Upper lobe of right lung (tissue), 1 donor: ENCODE data around the gene PLEKHH1. TPM values are rescaled to one million over a fixed set of nuclear protein-coding genes. Genes with fewer than 3 reads are reported as not detected.

Source experiments
- ATAC-seq: fragments of 200-7000 bp; cut with Tn5 transposase; one replicate; pipeline ENCODE4 v1.9.1; 2020; ENCODE audit warnings: mild to moderate bottlenecking, moderate library complexity
- DNase-seq: peaks from one replicate; pipeline ENCODE4 v3.0.0-alpha.2; 2020
- H3K27ac ChIP-seq: fragments of 200-600 bp; one replicate; pipeline ENCODE4 v1.8.0; 2022
- H3K27me3 ChIP-seq: fragments of 200-600 bp; one replicate; pipeline ENCODE4 v1.8.0; 2022; ENCODE audit warnings: mild to moderate bottlenecking
- H3K36me3 ChIP-seq: fragments of 200-600 bp; one replicate; pipeline ENCODE4 v1.8.0; 2022
- H3K4me1 ChIP-seq: fragments of 200-600 bp; one replicate; pipeline ENCODE4 v1.8.0; 2022
- H3K4me3 ChIP-seq: fragments of 200-600 bp; one replicate; pipeline ENCODE4 v1.8.0; 2022; ENCODE audit warnings: mild to moderate bottlenecking
- H3K9me3 ChIP-seq: fragments of 200-600 bp; one replicate; pipeline ENCODE4 v1.8.0; 2022
- intact Hi-C: fragments of 100-400 bp; cut with DNase I; formaldehyde crosslinking; loops from one replicate; pipeline ENCODE4 v1.11.0; 2022
- total RNA-seq: library from RNA; stranded (reverse); fragmentation: NEBNext Ultra II Directional; extraction: Animal tissue kit (Norgen Biotek cat#: 25700); gene quantifications from one replicate; pipeline ENCODE4 v1.2.1, GENCODE V29; 2021
- TF ChIP-seq, protein P1 (sequence below): fragments of 200-600 bp; IDR thresholded peaks from one replicate; pipeline ENCODE4 v1.8.0; 2022; ENCODE audit warnings: antibody characterized with exemption
- donor health status: DM: no; HTN: yes; CAD: no; lungs with severe emphysema.

The PLEKHH1 gene
- total RNA-seq, 1 donor from 2014 or later: 2.3 TPM

DNA sequence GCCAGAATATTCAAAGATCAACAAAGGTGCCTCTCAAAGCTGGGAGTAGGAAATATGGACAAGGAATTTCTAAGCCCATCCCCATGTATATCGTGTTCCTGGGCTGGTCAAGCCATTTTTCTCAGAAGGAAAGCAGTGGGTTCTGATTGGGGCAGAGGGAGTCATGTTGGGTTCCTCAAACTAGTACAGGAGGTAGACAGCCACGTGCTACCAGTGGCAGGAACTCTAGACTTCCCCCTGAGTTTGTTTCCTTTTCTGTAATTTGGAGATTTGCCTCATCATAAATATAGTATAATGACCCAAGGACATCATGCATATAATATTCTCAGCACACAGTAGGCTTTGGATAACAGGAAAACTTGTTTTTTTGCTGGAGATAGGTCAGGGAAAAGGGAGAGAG, 16.4 kb upstream of the PLEKHH1 start:
- TF ChIP-seq, protein P1, sequence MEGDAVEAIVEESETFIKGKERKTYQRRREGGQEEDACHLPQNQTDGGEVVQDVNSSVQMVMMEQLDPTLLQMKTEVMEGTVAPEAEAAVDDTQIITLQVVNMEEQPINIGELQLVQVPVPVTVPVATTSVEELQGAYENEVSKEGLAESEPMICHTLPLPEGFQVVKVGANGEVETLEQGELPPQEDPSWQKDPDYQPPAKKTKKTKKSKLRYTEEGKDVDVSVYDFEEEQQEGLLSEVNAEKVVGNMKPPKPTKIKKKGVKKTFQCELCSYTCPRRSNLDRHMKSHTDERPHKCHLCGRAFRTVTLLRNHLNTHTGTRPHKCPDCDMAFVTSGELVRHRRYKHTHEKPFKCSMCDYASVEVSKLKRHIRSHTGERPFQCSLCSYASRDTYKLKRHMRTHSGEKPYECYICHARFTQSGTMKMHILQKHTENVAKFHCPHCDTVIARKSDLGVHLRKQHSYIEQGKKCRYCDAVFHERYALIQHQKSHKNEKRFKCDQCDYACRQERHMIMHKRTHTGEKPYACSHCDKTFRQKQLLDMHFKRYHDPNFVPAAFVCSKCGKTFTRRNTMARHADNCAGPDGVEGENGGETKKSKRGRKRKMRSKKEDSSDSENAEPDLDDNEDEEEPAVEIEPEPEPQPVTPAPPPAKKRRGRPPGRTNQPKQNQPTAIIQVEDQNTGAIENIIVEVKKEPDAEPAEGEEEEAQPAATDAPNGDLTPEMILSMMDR: no peak
- Histone ChIP-seq H3K36me3 (no peaks in the 10 kb centered on the region), H3K4me3 (no peak overlapping the region), H3K27me3 (no peaks in the 10 kb centered on the region), H3K27ac (no peak overlapping the region), H3K4me1 (peaks cover 11% of the 10 kb centered on the region), H3K9me3 (no peaks in the 10 kb centered on the region)
- ATAC-seq: peak; percentile 42
- intact Hi-C loops: no loop called here
- DNase-seq: no peak

- Histone ChIP-seq H3K36me3 (no peaks in the 10 kb centered on the region), H3K27ac (no peak overlapping the region), H3K4me1 (peaks cover 11% of the 10 kb centered on the region), H3K4me3 (no peak overlapping the region), H3K27me3 (no peaks in the 10 kb centered on the region), H3K9me3 (no peaks in the 10 kb centered on the region)
- TF ChIP-seq, protein P1: no peak
- no peak for ATAC-seq
- no peak for DNase-seq
- intact Hi-C loops: no loop called here
Observed at GRCh38 chr14:67517083-67517482, 16.0 kb upstream of the PLEKHH1 start.

GRCh38 chr14:67519406-67519805, 13.7 kb upstream of the PLEKHH1 start:
- H3K4me1 ChIP-seq: peaks cover 10% of the 10 kb centered on the region
- ATAC-seq (no peak), DNase-seq (no peak)
- H3K27me3 ChIP-seq: peaks cover 9% of the 10 kb centered on the region
- H3K27ac ChIP-seq: no peak overlapping the region
- no peaks in the 10 kb centered on the region for H3K9me3 ChIP-seq
- H3K36me3 ChIP-seq: no peaks in the 10 kb centered on the region
- no peak overlapping the region for H3K4me3 ChIP-seq
- TF ChIP-seq, protein P1: no peak
- intact Hi-C loops: no loop called here

DNA sequence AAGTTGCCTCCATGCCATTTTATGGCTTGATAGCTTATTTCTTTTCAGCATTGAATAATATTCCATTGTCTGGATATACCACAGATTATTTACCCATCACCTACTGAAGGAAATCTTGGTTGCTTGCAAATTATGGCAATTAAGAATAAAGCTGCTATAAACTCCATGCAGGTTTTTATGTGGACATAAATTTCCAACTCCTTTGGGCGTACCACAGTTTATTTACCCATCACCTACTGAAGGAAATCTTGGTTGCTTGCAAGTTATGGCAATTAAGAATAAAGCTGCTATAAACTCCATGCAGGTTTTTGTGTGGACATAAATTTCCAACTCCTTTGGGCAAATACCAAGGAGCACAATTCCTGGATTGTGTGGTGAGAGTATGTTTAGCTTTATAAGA, 12.6 kb upstream of the PLEKHH1 start:
- no peaks in the 10 kb centered on the region for H3K9me3 ChIP-seq
- intact Hi-C loops: no loop called here

DNA sequence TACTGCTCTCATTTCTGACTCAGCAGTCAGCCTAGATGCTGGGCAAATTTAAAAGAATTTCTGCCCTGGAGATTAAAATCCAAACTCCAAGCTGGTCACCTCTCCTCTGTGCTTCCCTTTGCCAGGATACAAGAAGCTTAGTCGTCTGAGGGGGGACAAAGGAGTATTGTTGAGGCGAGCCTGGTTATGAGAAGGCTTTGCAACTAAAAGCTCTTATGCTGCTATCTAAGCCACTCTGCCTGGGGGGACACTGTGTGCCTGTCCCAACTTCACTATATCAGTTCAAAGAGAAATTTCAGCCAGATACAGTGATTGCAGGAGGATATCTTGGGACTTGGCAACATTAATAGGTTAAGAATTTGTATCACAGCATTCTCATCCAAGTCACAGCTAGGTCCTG, 10.8 kb upstream of the PLEKHH1 start:
- Histone ChIP-seq H3K27me3 (peaks cover 16% of the 10 kb centered on the region), H3K9me3 (no peaks in the 10 kb centered on the region), H3K4me1 (peaks cover 4% of the 10 kb centered on the region), H3K4me3 (no peak overlapping the region), H3K36me3 (no peaks in the 10 kb centered on the region), H3K27ac (no peak overlapping the region)
- TF ChIP-seq, protein P1: no peak
- intact Hi-C loops: no loop called here
- DNase-seq: no peak
- no peak for ATAC-seq

More for the DNA sequence above, 12.6 kb upstream of the PLEKHH1 start:
- no peak for DNase-seq
- TF ChIP-seq, protein P1: no peak
- H3K27ac ChIP-seq: no peak overlapping the region
- no peaks in the 10 kb centered on the region for H3K36me3 ChIP-seq
- H3K27me3 ChIP-seq: peaks cover 16% of the 10 kb centered on the region
- H3K4me3 ChIP-seq: no peak overlapping the region
- peaks cover 8% of the 10 kb centered on the region for H3K4me1 ChIP-seq
- ATAC-seq: no peak
